ENCODE data around the gene SLC39A3.

GRCh38 chr19:2735374-2735773 is 4.4 kb downstream of the SLC39A3 start:
- TF ChIP-seq POLR2A (IDR thresholded peaks at IDR 0.05) = no peak
- TF ChIP-seq CTCF (IDR thresholded peaks at IDR 0.05) = no peak
